DOHH2 (cell line): ENCODE measurements around the gene THOC2.

Experiments
- H3F3A ChIP-seq: fragments of 200-600 bp; sonication (generic), shearing (Covaris generic); 2 replicates; pipeline ENCODE4 v1.6.0; 2016; ENCODE audit warnings: antibody characterized with exemption, mild to moderate bottlenecking; ENCODE audit not compliant: control insufficient read depth, insufficient read depth
- H3K27ac ChIP-seq: fragments of 200-600 bp; sonication (generic); 2 replicates; pipeline ENCODE4 v1.5.1; 2014; ENCODE audit warnings: low read depth, mild to moderate bottlenecking, low read length, moderate library complexity
- H3K27me3 ChIP-seq: fragments of 200-600 bp; sonication (generic); 2 replicates; pipeline ENCODE4 v1.6.1; 2014; ENCODE audit warnings: mild to moderate bottlenecking, low read length, mixed read lengths; ENCODE audit not compliant: control insufficient read depth
- H3K36me3 ChIP-seq: fragments of 200-600 bp; sonication (generic); 2 replicates; pipeline ENCODE4 v1.6.1; 2014; ENCODE audit warnings: mild to moderate bottlenecking, low read length, moderate library complexity, mixed read lengths; ENCODE audit not compliant: control insufficient read depth
- H3K4me1 ChIP-seq: fragments of 200-600 bp; sonication (generic); 2 replicates; pipeline ENCODE4 v1.6.1; 2014; ENCODE audit warnings: mild to moderate bottlenecking, low read length, mixed read lengths; ENCODE audit not compliant: control insufficient read depth
- H3K4me2 ChIP-seq: fragments of 200-600 bp; sonication (generic); 2 replicates; pipeline ENCODE4 v1.6.0; 2014; ENCODE audit warnings: mild to moderate bottlenecking, low read length, moderate library complexity
- H3K4me3 ChIP-seq: fragments of 200-600 bp; sonication (generic); 2 replicates; pipeline ENCODE4 v1.5.1; 2014; ENCODE audit warnings: mild to moderate bottlenecking, low read length, mixed read lengths
- H3K79me2 ChIP-seq: fragments of 200-600 bp; sonication (generic); 2 replicates; pipeline ENCODE4 v1.6.1; 2014; ENCODE audit warnings: mild to moderate bottlenecking, low read length, mixed read lengths; ENCODE audit not compliant: control insufficient read depth
- H3K9me2 ChIP-seq: fragments of 200-600 bp; sonication (generic); replicated peaks from 2 replicates; pipeline ENCODE4 v1.6.1; 2014; ENCODE audit warnings: mild to moderate bottlenecking, low read length, mixed read lengths; ENCODE audit not compliant: control insufficient read depth
- H3K9me3 ChIP-seq: fragments of 200-600 bp; sonication (generic); 2 replicates; pipeline ENCODE4 v1.6.1; 2014; ENCODE audit warnings: antibody characterized with exemption, low read length, mixed read lengths; ENCODE audit not compliant: control insufficient read depth, insufficient read depth
- H4K20me1 ChIP-seq: fragments of 200-600 bp; sonication (generic); 2 replicates; pipeline ENCODE4 v1.6.0; 2014; ENCODE audit warnings: low read depth, mild to moderate bottlenecking, antibody characterized with exemption, low read length, moderate library complexity; ENCODE audit not compliant: control insufficient read depth, insufficient read depth
- CTCF ChIP-seq: fragments of 200-600 bp; sonication (generic); IDR thresholded peaks from one replicate; pipeline ENCODE4 v1.5.1; 2014; ENCODE audit warnings: antibody characterized with exemption, mild to moderate bottlenecking, low read depth, low read length; ENCODE audit not compliant: poor library complexity, severe bottlenecking
- EZH2phosphoT487 ChIP-seq: fragments of 200-600 bp; sonication (generic); IDR thresholded peaks from 2 replicates; pipeline ENCODE4 v1.6.1; 2017; ENCODE audit warnings: borderline replicate concordance, mild to moderate bottlenecking, antibody characterized with exemption, low read length, moderate library complexity, mixed read lengths

THOC2 gene

GRCh38 chrX:123740006-123740405 lies 7.2 kb upstream of the THOC2 start:
- H3K36me3 ChIP-seq: no peaks in the 10 kb centered on the region
- no peaks in the 10 kb centered on the region for H3K9me2 ChIP-seq
- no peaks in the 10 kb centered on the region for H3K27me3 ChIP-seq
- H3K9me3 ChIP-seq: no peaks in the 10 kb centered on the region
- H3K4me3 ChIP-seq: no peak overlapping the region
- H3K4me1 ChIP-seq: no peaks in the 10 kb centered on the region
- no peak overlapping the region for H3K4me2 ChIP-seq
- H3K79me2 ChIP-seq: no peaks in the 10 kb centered on the region
- no peaks in the 10 kb centered on the region for H3F3A ChIP-seq
- H3K27ac ChIP-seq: no peak overlapping the region
- TF ChIP-seq CTCF (no peak), EZH2phosphoT487 (no peak)
- no peaks in the 10 kb centered on the region for H4K20me1 ChIP-seq

GRCh38 chrX:123739474-123739873 lies 6.6 kb upstream of the THOC2 start:
- Histone ChIP-seq H3K9me3 (no peaks in the 10 kb centered on the region), H3K4me2 (no peak overlapping the region), H3K27ac (no peak overlapping the region), H3F3A (no peaks in the 10 kb centered on the region), H4K20me1 (no peaks in the 10 kb centered on the region), H3K79me2 (no peaks in the 10 kb centered on the region), H3K4me3 (no peak overlapping the region), H3K4me1 (no peaks in the 10 kb centered on the region), H3K36me3 (no peaks in the 10 kb centered on the region), H3K9me2 (no peaks in the 10 kb centered on the region), H3K27me3 (no peaks in the 10 kb centered on the region)
- no peak for TF ChIP-seq CTCF
- TF ChIP-seq EZH2phosphoT487: no peak

GRCh38 chrX:123738378-123738940 lies 5.6 kb upstream of the THOC2 start:
- no peaks in the 10 kb centered on the region for H3K79me2 ChIP-seq
- no peaks in the 10 kb centered on the region for H3K9me3 ChIP-seq

More at GRCh38 chrX:123738378-123738940, 5.6 kb upstream of the THOC2 start:
- no peaks in the 10 kb centered on the region for H3F3A ChIP-seq
- H3K4me2 ChIP-seq: no peak overlapping the region
- H3K4me1 ChIP-seq: no peaks in the 10 kb centered on the region
- no peaks in the 10 kb centered on the region for H3K9me2 ChIP-seq
- H3K27me3 ChIP-seq: no peaks in the 10 kb centered on the region
- no peaks in the 10 kb centered on the region for H3K36me3 ChIP-seq
- TF ChIP-seq CTCF: no peak
- no peak for TF ChIP-seq EZH2phosphoT487
- H3K27ac ChIP-seq: no peak overlapping the region
- no peaks in the 10 kb centered on the region for H4K20me1 ChIP-seq
- H3K4me3 ChIP-seq: no peak overlapping the region
